Measurements from ENCODE around the gene GPR35.
"Not testable (repeated sequence)": the region's sequence is repeated elsewhere in the genome, so short reads cannot be mapped to it uniquely, and the experiment has no call there.

GPR35 gene

GRCh38 chr2:240651185-240651584 is 25.9 kb downstream of the GPR35 start:
- Histone ChIP-seq H4K20me1 (ENCODE audit: control insufficient read depth, insufficient read depth, low read depth, low read length) (no peaks in the 10 kb centered on the region), H3K4me3 (ENCODE audit: low read length) (no peak overlapping the region), H3K4me1 (ENCODE audit: control insufficient read depth, low read length) (no peaks in the 10 kb centered on the region), H3F3A (ENCODE audit: control insufficient read depth, insufficient read depth) (no peaks in the 10 kb centered on the region), H3K4me2 (ENCODE audit: low read length) (no peak overlapping the region), H3K36me3 (ENCODE audit: control insufficient read depth, low read length) (no peaks in the 10 kb centered on the region), H3K9me2 (replicated peaks; ENCODE audit: control insufficient read depth, low read length) (no peaks in the 10 kb centered on the region), H3K79me2 (ENCODE audit: control insufficient read depth, low read length) (no peaks in the 10 kb centered on the region), H3K9me3 (ENCODE audit: control insufficient read depth, insufficient read depth, low read length) (no peaks in the 10 kb centered on the region), H3K27ac (ENCODE audit: low read depth, low read length) (no peak overlapping the region), H3K27me3 (ENCODE audit: control insufficient read depth, low read length) (peaks cover 9% of the 10 kb centered on the region; the same call in 1 of the 2 replicates)
- TF ChIP-seq EZH2phosphoT487 (IDR thresholded peaks at IDR 0.05; ENCODE audit: borderline replicate concordance, low read length) = no peak
- no peak for TF ChIP-seq CTCF (IDR thresholded peaks at IDR 0.05; ENCODE audit: low read depth, low read length, poor library complexity, severe bottlenecking)

GRCh38 chr2:240655931-240656886 is 30.9 kb downstream of the GPR35 start:
- no peak overlapping the region for H3K4me3 ChIP-seq (ENCODE audit: low read length)
- no peaks in the 10 kb centered on the region for H3K79me2 ChIP-seq (ENCODE audit: control insufficient read depth, low read length)
- no peaks in the 10 kb centered on the region for H4K20me1 ChIP-seq (ENCODE audit: control insufficient read depth, insufficient read depth, low read depth, low read length)
- no peaks in the 10 kb centered on the region for H3K27me3 ChIP-seq (ENCODE audit: control insufficient read depth, low read length)
- H3K27ac ChIP-seq (ENCODE audit: low read depth, low read length) = no peak overlapping the region
- no peaks in the 10 kb centered on the region for H3F3A ChIP-seq (ENCODE audit: control insufficient read depth, insufficient read depth)
- no peak overlapping the region for H3K4me2 ChIP-seq (ENCODE audit: low read length)
- H3K9me2 ChIP-seq (replicated peaks; ENCODE audit: control insufficient read depth, low read length) = no peaks in the 10 kb centered on the region
- no peaks in the 10 kb centered on the region for H3K4me1 ChIP-seq (ENCODE audit: control insufficient read depth, low read length)
- TF ChIP-seq CTCF (IDR thresholded peaks at IDR 0.05; ENCODE audit: low read depth, low read length, poor library complexity, severe bottlenecking) (no peak), EZH2phosphoT487 (IDR thresholded peaks at IDR 0.05; ENCODE audit: borderline replicate concordance, low read length) (no peak)
- H3K9me3 ChIP-seq (ENCODE audit: control insufficient read depth, insufficient read depth, low read length) = no peaks in the 10 kb centered on the region
- H3K36me3 ChIP-seq (ENCODE audit: control insufficient read depth, low read length) = no peaks in the 10 kb centered on the region

- not testable (repeated sequence) for H4K20me1 ChIP-seq (ENCODE audit: control insufficient read depth, insufficient read depth, low read depth, low read length); H3K4me2 ChIP-seq (ENCODE audit: low read length); H3K27ac ChIP-seq (ENCODE audit: low read depth, low read length); H3F3A ChIP-seq (ENCODE audit: control insufficient read depth, insufficient read depth); H3K4me1 ChIP-seq (ENCODE audit: control insufficient read depth, low read length); H3K9me2 ChIP-seq (replicated peaks; ENCODE audit: control insufficient read depth, low read length); H3K27me3 ChIP-seq (ENCODE audit: control insufficient read depth, low read length); H3K36me3 ChIP-seq (ENCODE audit: control insufficient read depth, low read length); H3K79me2 ChIP-seq (ENCODE audit: control insufficient read depth, low read length); H3K9me3 ChIP-seq (ENCODE audit: control insufficient read depth, insufficient read depth, low read length); H3K4me3 ChIP-seq (ENCODE audit: low read length)
These were observed 34.6 kb downstream of the GPR35 start for GRCh38 chr2:240659883-240660282.

- H3K4me3 ChIP-seq (ENCODE audit: low read length) = no peak overlapping the region
- no peaks in the 10 kb centered on the region for H3K4me1 ChIP-seq (ENCODE audit: control insufficient read depth, low read length)
- no peaks in the 10 kb centered on the region for H3K36me3 ChIP-seq (ENCODE audit: control insufficient read depth, low read length)
- H3K27me3 ChIP-seq (ENCODE audit: control insufficient read depth, low read length) = peaks cover 21% of the 10 kb centered on the region
- no peak overlapping the region for H3K27ac ChIP-seq (ENCODE audit: low read depth, low read length)
- no peaks in the 10 kb centered on the region for H3F3A ChIP-seq (ENCODE audit: control insufficient read depth, insufficient read depth)
- H3K79me2 ChIP-seq (ENCODE audit: control insufficient read depth, low read length) = no peaks in the 10 kb centered on the region
- H3K9me3 ChIP-seq (ENCODE audit: control insufficient read depth, insufficient read depth, low read length) = no peaks in the 10 kb centered on the region
- H3K4me2 ChIP-seq (ENCODE audit: low read length) = no peak overlapping the region
- no peaks in the 10 kb centered on the region for H3K9me2 ChIP-seq (replicated peaks; ENCODE audit: control insufficient read depth, low read length)
- TF ChIP-seq CTCF (IDR thresholded peaks at IDR 0.05; ENCODE audit: low read depth, low read length, poor library complexity, severe bottlenecking) (no peak), EZH2phosphoT487 (IDR thresholded peaks at IDR 0.05; ENCODE audit: borderline replicate concordance, low read length) (no peak)
- H4K20me1 ChIP-seq (ENCODE audit: control insufficient read depth, insufficient read depth, low read depth, low read length) = no peaks in the 10 kb centered on the region
These were observed 37.4 kb downstream of the GPR35 start for GRCh38 chr2:240662681-240663080.

Data from DOHH2 (cell line).